ENCODE data around the gene TECPR1. TPM values are rescaled to one million over a fixed set of nuclear protein-coding genes. Genes with fewer than 3 reads are reported as not detected.

TECPR1 gene
- total RNA-seq, 1 experiment from 2014 or later, result 26.4 TPM

GRCh38 chr7:98230746-98231471 is 21.1 kb downstream of the TECPR1 start:
- H3K4me3 ChIP-seq (ENCODE audit: low read depth, low read length), result no peak overlapping the region
- peaks cover 8% of the 10 kb centered on the region for H3K36me3 Mint-ChIP-seq (ENCODE audit: insufficient read depth, unreplicated experiment)
- BruUV-seq (replicated peaks), result no TSS peak
- H3K27me3 Mint-ChIP-seq (ENCODE audit: insufficient read depth, unreplicated experiment), result no peaks in the 10 kb centered on the region
- H3K27ac Mint-ChIP-seq (ENCODE audit: unreplicated experiment), result no peak overlapping the region
- intact Hi-C loops (cut with micrococcal nuclease; ENCODE audit: unreplicated experiment), result no loop called here
- no peaks in the 10 kb centered on the region for H3K36me3 ChIP-seq (ENCODE audit: control insufficient read depth, insufficient read depth, low read length)
- no peaks in the 10 kb centered on the region for H3K4me1 ChIP-seq
- CTCF ChIA-PET, result no interaction called here
- no peak for TF ChIP-seq CTCF (IDR thresholded peaks at IDR 0.05; ENCODE audit: insufficient read depth in 1 of 2, low read depth in 1 of 2, low read length in 1 of 2, severe bottlenecking in 1 of 2, unreplicated experiment in 1 of 2)
- POLR2A ChIA-PET, result no interaction called here
- no peaks in the 10 kb centered on the region for H3K4me1 Mint-ChIP-seq (ENCODE audit: low read depth, unreplicated experiment)
- DNase-seq, result no peak
- no peak overlapping the region for H3K4me3 Mint-ChIP-seq (ENCODE audit: unreplicated experiment)
- H3K27me3 ChIP-seq (replicated peaks; ENCODE audit: control insufficient read depth, insufficient read depth, low read length), result no peaks in the 10 kb centered on the region
- H3K9me3 ChIP-seq, result no peaks in the 10 kb centered on the region
- H3K9me3 Mint-ChIP-seq (ENCODE audit: unreplicated experiment), result no peaks in the 10 kb centered on the region

- no TSS peak for BruUV-seq (replicated peaks)
- no peak overlapping the region for H3K4me3 Mint-ChIP-seq (ENCODE audit: unreplicated experiment)
- Histone ChIP-seq H3K4me1 (no peaks in the 10 kb centered on the region), H3K27me3 (replicated peaks; ENCODE audit: control insufficient read depth, insufficient read depth, low read length) (no peaks in the 10 kb centered on the region), H3K36me3 (ENCODE audit: control insufficient read depth, insufficient read depth, low read length) (no peaks in the 10 kb centered on the region), H3K9me3 (no peaks in the 10 kb centered on the region), H3K4me3 (ENCODE audit: low read depth, low read length) (no peak overlapping the region)
- CTCF ChIA-PET, result no interaction called here
- intact Hi-C loops (cut with micrococcal nuclease; ENCODE audit: unreplicated experiment), result no loop called here
- no peak for DNase-seq
- POLR2A ChIA-PET, result no interaction called here
- TF ChIP-seq CTCF (IDR thresholded peaks at IDR 0.05; ENCODE audit: insufficient read depth in 1 of 2, low read depth in 1 of 2, low read length in 1 of 2, severe bottlenecking in 1 of 2, unreplicated experiment in 1 of 2), result no peak
- no peaks in the 10 kb centered on the region for H3K9me3 Mint-ChIP-seq (ENCODE audit: unreplicated experiment)
- H3K27ac Mint-ChIP-seq (ENCODE audit: unreplicated experiment), result no peak overlapping the region
- no peaks in the 10 kb centered on the region for H3K27me3 Mint-ChIP-seq (ENCODE audit: insufficient read depth, unreplicated experiment)
- H3K36me3 Mint-ChIP-seq (ENCODE audit: insufficient read depth, unreplicated experiment), result peaks cover 8% of the 10 kb centered on the region
- H3K4me1 Mint-ChIP-seq (ENCODE audit: low read depth, unreplicated experiment), result no peaks in the 10 kb centered on the region
Observed at GRCh38 chr7:98229991-98230745, 21.9 kb downstream of the TECPR1 start.

GRCh38 chr7:98229441-98229840 is 22.6 kb downstream of the TECPR1 start:
- no peaks in the 10 kb centered on the region for H3K4me1 ChIP-seq
- H3K9me3 ChIP-seq, result no peaks in the 10 kb centered on the region
- POLR2A ChIA-PET, result no interaction called here
- Mint-ChIP-seq H3K4me1 (ENCODE audit: low read depth, unreplicated experiment) (no peaks in the 10 kb centered on the region), H3K36me3 (ENCODE audit: insufficient read depth, unreplicated experiment) (peaks cover 8% of the 10 kb centered on the region), H3K27me3 (ENCODE audit: insufficient read depth, unreplicated experiment) (no peaks in the 10 kb centered on the region), H3K4me3 (ENCODE audit: unreplicated experiment) (no peak overlapping the region), H3K9me3 (ENCODE audit: unreplicated experiment) (no peaks in the 10 kb centered on the region), H3K27ac (ENCODE audit: unreplicated experiment) (no peak overlapping the region)
- no TSS peak for BruUV-seq (replicated peaks)
- no peaks in the 10 kb centered on the region for H3K36me3 ChIP-seq (ENCODE audit: control insufficient read depth, insufficient read depth, low read length)
- no peaks in the 10 kb centered on the region for H3K27me3 ChIP-seq (replicated peaks; ENCODE audit: control insufficient read depth, insufficient read depth, low read length)
- intact Hi-C loops (cut with micrococcal nuclease; ENCODE audit: unreplicated experiment), result no loop called here
- CTCF ChIA-PET, result no interaction called here
- no peak for DNase-seq
- no peak overlapping the region for H3K4me3 ChIP-seq (ENCODE audit: low read depth, low read length)
- no peak for TF ChIP-seq CTCF (IDR thresholded peaks at IDR 0.05; ENCODE audit: insufficient read depth in 1 of 2, low read depth in 1 of 2, low read length in 1 of 2, severe bottlenecking in 1 of 2, unreplicated experiment in 1 of 2)
